A673 (cell line): ENCODE data around the gene BHLHA9. TPM values are rescaled to one million over a fixed set of nuclear protein-coding genes. Genes with fewer than 3 reads are reported as not detected.

Source experiments
- BruUV-seq: library from RNA; stranded (reverse); fragments of 400-500 nt; replicated peaks from 2 replicates; lab custom pipeline; 2021; lab: Mats Ljungman, UMichigan
- CTCF ChIA-PET: fragments of 300-600 bp; sonication (Branson Sonifier 250); formaldehyde crosslinking; loops from one replicate; lab custom pipeline; 2022; ENCODE audit warnings: antibody characterized with exemption; lab: Charles Lee
- POLR2A ChIA-PET: fragments of 300-600 bp; sonication (Branson Sonifier 250); formaldehyde crosslinking; loops from one replicate; lab custom pipeline; 2022; ENCODE audit warnings: antibody characterized with exemption; ENCODE audit not compliant: low non-redundant PET; lab: Charles Lee
- DNase-seq: peaks from one replicate; pipeline ENCODE4 v3.0.0-alpha.2; 2015; ENCODE audit warnings: low spot score
- H3K27ac ChIP-seq: fragments of 200-600 bp; sonication (generic); 2 replicates; pipeline ENCODE4 v1.5.1; 2016; ENCODE audit warnings: mixed run types, low read depth, mild to moderate bottlenecking, mixed read lengths, antibody characterized with exemption, low read length; ENCODE audit not compliant: poor library complexity, severe bottlenecking
- H3K27me3 ChIP-seq: fragments of 200-600 bp; sonication (generic); replicated peaks from 2 replicates; pipeline ENCODE4 v1.6.1; 2017; ENCODE audit warnings: mixed run types, low read depth, mild to moderate bottlenecking, mixed read lengths, antibody characterized with exemption, low read length; ENCODE audit not compliant: insufficient read depth, poor library complexity
- H3K36me3 ChIP-seq: fragments of 200-600 bp; sonication (generic); 2 replicates; pipeline ENCODE4 v1.6.1; 2016; ENCODE audit warnings: mixed run types, mild to moderate bottlenecking, mixed read lengths, antibody characterized with exemption, low read length; ENCODE audit not compliant: insufficient read depth, poor library complexity, severe bottlenecking
- H3K4me1 ChIP-seq: fragments of 200-600 bp; sonication (generic); 2 replicates; pipeline ENCODE4 v1.6.1; 2017; ENCODE audit warnings: mixed run types, mild to moderate bottlenecking, mixed read lengths, antibody characterized with exemption, low read length; ENCODE audit not compliant: insufficient read depth, poor library complexity, severe bottlenecking
- H3K4me3 ChIP-seq: fragments of 200-600 bp; sonication (generic); 2 replicates; pipeline ENCODE4 v1.5.1; 2016; ENCODE audit warnings: low read depth, mixed run types, mild to moderate bottlenecking, mixed read lengths, low read length; ENCODE audit not compliant: poor library complexity, severe bottlenecking
- H3K9me3 ChIP-seq: fragments of 200-600 bp; sonication (generic); 2 replicates; pipeline ENCODE4 v1.6.1; 2016; ENCODE audit warnings: mixed run types, low read depth, mild to moderate bottlenecking, mixed read lengths, antibody characterized with exemption, low read length; ENCODE audit not compliant: poor library complexity, severe bottlenecking
- EZH2 ChIP-seq: fragments of 200-600 bp; sonication (generic); IDR thresholded peaks from 2 replicates; pipeline ENCODE4 v1.6.1; 2017; ENCODE audit warnings: borderline replicate concordance, low read depth, mild to moderate bottlenecking, mixed read lengths, antibody characterized with exemption, low read length; ENCODE audit not compliant: poor library complexity, severe bottlenecking
- intact Hi-C: fragments of 100-400 bp; cut with micrococcal nuclease; formaldehyde crosslinking; loops from one replicate; pipeline ENCODE4 v1.10.0; 2022; ENCODE audit not compliant: unreplicated experiment
- total RNA-seq: library from RNA; stranded (reverse); gene quantifications from 2 replicates; pipeline ENCODE4 v1.2.3, GENCODE V29; 2021
- TF ChIP-seq, protein P1 (sequence below): fragments of 300-800, 200-600 bp; sonication (generic); conservative IDR thresholded peaks from 2 replicates; pipeline ENCODE4 v1.5.1; 2017; ENCODE audit warnings: low read depth, mild to moderate bottlenecking, antibody characterized with exemption, low read length, moderate library complexity, mixed read lengths

Gene BHLHA9
- total RNA-seq, 1 experiment from 2014 or later, result not detected

DNA sequence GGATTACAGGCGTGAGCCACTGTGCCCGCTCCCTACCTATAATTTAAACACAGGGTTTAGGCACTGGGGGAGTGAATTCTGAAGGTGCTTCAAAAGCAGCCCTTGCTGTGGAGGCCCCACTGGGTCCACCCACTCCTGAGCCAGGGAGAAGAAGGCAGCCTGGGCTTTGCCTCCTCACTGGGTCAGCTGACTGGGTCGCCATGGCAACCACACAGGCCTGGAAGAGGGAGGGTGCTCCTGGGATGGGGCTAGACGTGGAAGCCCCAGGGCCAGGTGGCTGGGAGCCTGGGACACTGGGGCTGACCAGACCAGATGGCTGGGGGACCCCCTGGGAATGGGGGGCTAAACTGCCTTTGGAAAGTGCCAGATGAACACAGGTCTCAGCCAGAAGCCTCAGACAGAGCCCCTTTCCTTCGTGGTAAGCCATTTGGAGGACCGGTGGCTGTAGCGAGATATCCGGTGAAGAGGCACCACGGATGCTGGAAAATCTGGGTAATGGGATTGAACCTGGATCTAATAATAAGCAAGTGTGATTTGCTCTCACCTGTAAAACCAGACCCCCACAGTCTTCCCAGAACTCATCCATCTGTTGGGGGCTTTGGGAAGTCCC, 42.1 kb downstream of the BHLHA9 start:
- H3K4me3 ChIP-seq, result no peak overlapping the region
- H3K27me3 ChIP-seq, result no peaks in the 10 kb centered on the region
- no peaks in the 10 kb centered on the region for H3K36me3 ChIP-seq
- no peak overlapping the region for H3K27ac ChIP-seq
- intact Hi-C loops, result no loop called here
- H3K4me1 ChIP-seq, result peaks cover 17% of the 10 kb centered on the region
- TF ChIP-seq EZH2, result no peak
- TF ChIP-seq, protein P1, sequence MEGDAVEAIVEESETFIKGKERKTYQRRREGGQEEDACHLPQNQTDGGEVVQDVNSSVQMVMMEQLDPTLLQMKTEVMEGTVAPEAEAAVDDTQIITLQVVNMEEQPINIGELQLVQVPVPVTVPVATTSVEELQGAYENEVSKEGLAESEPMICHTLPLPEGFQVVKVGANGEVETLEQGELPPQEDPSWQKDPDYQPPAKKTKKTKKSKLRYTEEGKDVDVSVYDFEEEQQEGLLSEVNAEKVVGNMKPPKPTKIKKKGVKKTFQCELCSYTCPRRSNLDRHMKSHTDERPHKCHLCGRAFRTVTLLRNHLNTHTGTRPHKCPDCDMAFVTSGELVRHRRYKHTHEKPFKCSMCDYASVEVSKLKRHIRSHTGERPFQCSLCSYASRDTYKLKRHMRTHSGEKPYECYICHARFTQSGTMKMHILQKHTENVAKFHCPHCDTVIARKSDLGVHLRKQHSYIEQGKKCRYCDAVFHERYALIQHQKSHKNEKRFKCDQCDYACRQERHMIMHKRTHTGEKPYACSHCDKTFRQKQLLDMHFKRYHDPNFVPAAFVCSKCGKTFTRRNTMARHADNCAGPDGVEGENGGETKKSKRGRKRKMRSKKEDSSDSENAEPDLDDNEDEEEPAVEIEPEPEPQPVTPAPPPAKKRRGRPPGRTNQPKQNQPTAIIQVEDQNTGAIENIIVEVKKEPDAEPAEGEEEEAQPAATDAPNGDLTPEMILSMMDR, result no peak
- peak; percentile 63 for DNase-seq
- POLR2A ChIA-PET, result no interaction called here
- no peaks in the 10 kb centered on the region for H3K9me3 ChIP-seq
- no TSS peak for BruUV-seq
- CTCF ChIA-PET, result interaction anchor here (0.6 kb wide), 1 partner anchor 22 kb away, joined by 8 read pairs; no protein-coding TSS in a partner anchor

DNA sequence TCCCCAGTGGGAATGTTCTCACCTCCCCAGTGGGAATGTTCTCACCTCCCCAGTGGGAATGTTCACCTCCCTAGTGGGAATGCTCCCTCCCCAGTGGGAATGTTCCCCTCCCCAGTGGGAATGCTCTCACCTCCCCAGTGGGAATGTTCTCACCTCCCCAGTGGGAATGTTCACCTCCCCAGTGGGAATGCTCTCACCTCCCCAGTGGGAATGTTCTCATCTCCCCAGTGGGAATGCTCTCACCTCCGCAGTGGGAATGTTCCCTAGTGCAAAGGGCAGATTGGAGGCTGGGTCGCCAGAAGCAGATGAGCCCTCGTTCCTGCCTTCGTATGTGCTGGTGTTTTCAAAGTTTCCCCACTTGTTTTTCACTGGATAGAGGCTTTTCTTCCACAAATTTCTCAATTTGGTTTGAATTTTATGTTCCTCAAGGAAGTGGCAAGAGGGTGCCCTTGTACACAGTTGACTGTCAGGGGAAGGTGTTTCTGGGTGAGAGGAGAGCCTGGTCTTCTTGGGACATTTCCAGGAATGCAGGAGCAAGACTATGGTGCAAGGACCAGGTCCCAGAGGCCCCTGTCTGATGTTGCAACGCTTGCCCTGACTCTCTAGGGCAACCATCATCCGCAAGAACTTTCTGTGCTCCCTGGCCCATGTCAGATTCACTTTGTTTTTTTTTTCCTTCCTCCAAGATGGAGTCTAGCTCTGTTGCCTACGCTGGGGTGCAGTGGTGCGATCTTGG, 43.2 kb downstream of the BHLHA9 start:
- H3K27me3 ChIP-seq, result no peaks in the 10 kb centered on the region
- no peak overlapping the region for H3K27ac ChIP-seq
- ChIA-PET CTCF (no interaction called here), POLR2A (no interaction called here)
- H3K9me3 ChIP-seq, result no peaks in the 10 kb centered on the region
- no peak for DNase-seq
- no peaks in the 10 kb centered on the region for H3K36me3 ChIP-seq
- no peak overlapping the region for H3K4me3 ChIP-seq
- H3K4me1 ChIP-seq, result peaks cover 17% of the 10 kb centered on the region
- intact Hi-C loops, result no loop called here
- TF ChIP-seq EZH2, result no peak
- TF ChIP-seq, protein P1, result no peak
- BruUV-seq, result no TSS peak

DNA sequence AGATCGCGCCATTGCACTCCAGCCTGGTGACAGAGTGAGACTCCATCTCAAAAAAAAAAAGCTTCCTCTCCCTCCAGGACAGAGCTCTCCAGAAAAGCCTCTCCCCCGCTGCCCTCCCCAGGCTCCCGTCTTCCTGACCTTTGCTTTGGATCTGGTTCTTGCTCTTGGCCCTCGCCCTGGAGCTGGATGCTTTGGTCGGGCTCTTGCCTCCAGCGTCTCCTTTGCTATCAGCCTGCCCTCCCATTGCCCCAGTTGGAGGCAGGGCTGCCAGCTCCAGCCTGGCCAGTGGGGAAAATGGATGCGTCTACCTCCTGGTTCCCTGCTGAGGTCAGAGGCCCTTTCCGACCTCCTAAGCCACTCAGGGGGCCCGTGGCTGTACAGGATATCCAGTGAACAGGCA, 45.2 kb downstream of the BHLHA9 start:
- Histone ChIP-seq H3K4me3 (no peak overlapping the region), H3K27ac (no peak overlapping the region), H3K4me1 (peaks cover 17% of the 10 kb centered on the region), H3K9me3 (no peaks in the 10 kb centered on the region), H3K27me3 (no peaks in the 10 kb centered on the region), H3K36me3 (no peaks in the 10 kb centered on the region)
- CTCF ChIA-PET, result no interaction called here
- BruUV-seq, result no TSS peak
- intact Hi-C loops, result no loop called here
- POLR2A ChIA-PET, result no interaction called here
- DNase-seq, result no peak
- no peak for TF ChIP-seq EZH2
- TF ChIP-seq, protein P1, result no peak
